ENCODE results near the gene FAIM2. TPM values are rescaled to one million over a fixed set of nuclear protein-coding genes. Genes with fewer than 3 reads are reported as not detected.

The FAIM2 gene
- total and polyA plus RNA-seq, 2 experiments from 2014 or later = 0.61 to 2.0 TPM

GRCh38 chr12:49948866-49949845 lies 45.5 kb upstream of the FAIM2 start:
- Mint-ChIP-seq H3K36me3 (ENCODE audit: low read depth) (no peaks in the 10 kb centered on the region), H3K27ac (no peak overlapping the region), H3K27me3 (ENCODE audit: insufficient read depth, low read depth, poor library complexity) (peaks cover 11% of the 10 kb centered on the region), H3K4me3 (no peak overlapping the region), H3K4me1 (peaks cover 26% of the 10 kb centered on the region), H3K9me3 (no peaks in the 10 kb centered on the region)
- ATAC-seq (no peak), DNase-seq (ENCODE audit: low spot score) (no peak)
- no peaks in the 10 kb centered on the region for H3K36me3 ChIP-seq (ENCODE audit: insufficient read depth)
- no peak overlapping the region for H3K27ac ChIP-seq (ENCODE audit: low read depth)
- H3K79me2 ChIP-seq (replicated peaks; ENCODE audit: insufficient read depth) = no peaks in the 10 kb centered on the region
- no peaks in the 10 kb centered on the region for H3K27me3 ChIP-seq (ENCODE audit: insufficient read depth)
- TF ChIP-seq, protein P1, sequence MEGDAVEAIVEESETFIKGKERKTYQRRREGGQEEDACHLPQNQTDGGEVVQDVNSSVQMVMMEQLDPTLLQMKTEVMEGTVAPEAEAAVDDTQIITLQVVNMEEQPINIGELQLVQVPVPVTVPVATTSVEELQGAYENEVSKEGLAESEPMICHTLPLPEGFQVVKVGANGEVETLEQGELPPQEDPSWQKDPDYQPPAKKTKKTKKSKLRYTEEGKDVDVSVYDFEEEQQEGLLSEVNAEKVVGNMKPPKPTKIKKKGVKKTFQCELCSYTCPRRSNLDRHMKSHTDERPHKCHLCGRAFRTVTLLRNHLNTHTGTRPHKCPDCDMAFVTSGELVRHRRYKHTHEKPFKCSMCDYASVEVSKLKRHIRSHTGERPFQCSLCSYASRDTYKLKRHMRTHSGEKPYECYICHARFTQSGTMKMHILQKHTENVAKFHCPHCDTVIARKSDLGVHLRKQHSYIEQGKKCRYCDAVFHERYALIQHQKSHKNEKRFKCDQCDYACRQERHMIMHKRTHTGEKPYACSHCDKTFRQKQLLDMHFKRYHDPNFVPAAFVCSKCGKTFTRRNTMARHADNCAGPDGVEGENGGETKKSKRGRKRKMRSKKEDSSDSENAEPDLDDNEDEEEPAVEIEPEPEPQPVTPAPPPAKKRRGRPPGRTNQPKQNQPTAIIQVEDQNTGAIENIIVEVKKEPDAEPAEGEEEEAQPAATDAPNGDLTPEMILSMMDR (conservative IDR thresholded peaks at IDR 0.05; ENCODE audit: low read depth in 2 of 2) = no peak
- TF ChIP-seq, protein P2, sequence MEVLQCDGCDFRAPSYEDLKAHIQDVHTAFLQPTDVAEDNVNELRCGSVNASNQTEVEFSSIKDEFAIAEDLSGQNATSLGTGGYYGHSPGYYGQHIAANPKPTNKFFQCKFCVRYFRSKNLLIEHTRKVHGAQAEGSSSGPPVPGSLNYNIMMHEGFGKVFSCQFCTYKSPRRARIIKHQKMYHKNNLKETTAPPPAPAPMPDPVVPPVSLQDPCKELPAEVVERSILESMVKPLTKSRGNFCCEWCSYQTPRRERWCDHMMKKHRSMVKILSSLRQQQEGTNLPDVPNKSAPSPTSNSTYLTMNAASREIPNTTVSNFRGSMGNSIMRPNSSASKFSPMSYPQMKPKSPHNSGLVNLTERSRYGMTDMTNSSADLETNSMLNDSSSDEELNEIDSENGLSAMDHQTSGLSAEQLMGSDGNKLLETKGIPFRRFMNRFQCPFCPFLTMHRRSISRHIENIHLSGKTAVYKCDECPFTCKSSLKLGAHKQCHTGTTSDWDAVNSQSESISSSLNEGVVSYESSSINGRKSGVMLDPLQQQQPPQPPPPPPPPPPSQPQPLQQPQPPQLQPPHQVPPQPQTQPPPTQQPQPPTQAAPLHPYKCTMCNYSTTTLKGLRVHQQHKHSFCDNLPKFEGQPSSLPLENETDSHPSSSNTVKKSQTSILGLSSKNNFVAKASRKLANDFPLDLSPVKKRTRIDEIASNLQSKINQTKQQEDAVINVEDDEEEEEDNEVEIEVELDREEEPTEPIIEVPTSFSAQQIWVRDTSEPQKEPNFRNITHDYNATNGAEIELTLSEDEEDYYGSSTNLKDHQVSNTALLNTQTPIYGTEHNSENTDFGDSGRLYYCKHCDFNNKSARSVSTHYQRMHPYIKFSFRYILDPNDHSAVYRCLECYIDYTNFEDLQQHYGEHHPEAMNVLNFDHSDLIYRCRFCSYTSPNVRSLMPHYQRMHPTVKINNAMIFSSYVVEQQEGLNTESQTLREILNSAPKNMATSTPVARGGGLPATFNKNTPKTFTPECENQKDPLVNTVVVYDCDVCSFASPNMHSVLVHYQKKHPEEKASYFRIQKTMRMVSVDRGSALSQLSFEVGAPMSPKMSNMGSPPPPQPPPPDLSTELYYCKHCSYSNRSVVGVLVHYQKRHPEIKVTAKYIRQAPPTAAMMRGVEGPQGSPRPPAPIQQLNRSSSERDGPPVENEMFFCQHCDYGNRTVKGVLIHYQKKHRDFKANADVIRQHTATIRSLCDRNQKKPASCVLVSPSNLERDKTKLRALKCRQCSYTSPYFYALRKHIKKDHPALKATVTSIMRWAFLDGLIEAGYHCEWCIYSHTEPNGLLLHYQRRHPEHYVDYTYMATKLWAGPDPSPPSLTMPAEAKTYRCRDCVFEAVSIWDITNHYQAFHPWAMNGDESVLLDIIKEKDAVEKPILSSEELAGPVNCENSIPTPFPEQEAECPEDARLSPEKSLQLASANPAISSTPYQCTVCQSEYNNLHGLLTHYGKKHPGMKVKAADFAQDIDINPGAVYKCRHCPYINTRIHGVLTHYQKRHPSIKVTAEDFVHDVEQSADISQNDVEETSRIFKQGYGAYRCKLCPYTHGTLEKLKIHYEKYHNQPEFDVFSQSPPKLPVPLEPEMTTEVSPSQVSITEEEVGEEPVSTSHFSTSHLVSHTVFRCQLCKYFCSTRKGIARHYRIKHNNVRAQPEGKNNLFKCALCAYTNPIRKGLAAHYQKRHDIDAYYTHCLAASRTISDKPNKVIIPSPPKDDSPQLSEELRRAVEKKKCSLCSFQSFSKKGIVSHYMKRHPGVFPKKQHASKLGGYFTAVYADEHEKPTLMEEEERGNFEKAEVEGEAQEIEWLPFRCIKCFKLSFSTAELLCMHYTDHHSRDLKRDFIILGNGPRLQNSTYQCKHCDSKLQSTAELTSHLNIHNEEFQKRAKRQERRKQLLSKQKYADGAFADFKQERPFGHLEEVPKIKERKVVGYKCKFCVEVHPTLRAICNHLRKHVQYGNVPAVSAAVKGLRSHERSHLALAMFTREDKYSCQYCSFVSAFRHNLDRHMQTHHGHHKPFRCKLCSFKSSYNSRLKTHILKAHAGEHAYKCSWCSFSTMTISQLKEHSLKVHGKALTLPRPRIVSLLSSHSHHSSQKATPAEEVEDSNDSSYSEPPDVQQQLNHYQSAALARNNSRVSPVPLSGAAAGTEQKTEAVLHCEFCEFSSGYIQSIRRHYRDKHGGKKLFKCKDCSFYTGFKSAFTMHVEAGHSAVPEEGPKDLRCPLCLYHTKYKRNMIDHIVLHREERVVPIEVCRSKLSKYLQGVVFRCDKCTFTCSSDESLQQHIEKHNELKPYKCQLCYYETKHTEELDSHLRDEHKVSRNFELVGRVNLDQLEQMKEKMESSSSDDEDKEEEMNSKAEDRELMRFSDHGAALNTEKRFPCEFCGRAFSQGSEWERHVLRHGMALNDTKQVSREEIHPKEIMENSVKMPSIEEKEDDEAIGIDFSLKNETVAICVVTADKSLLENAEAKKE (CRISPR knock-in tag; IDR thresholded peaks at IDR 0.05) = no peak
- no peak for TF ChIP-seq REST (IDR thresholded peaks at IDR 0.05; ENCODE audit: unreplicated experiment)
- TF ChIP-seq JUNB (IDR thresholded peaks at IDR 0.05; ENCODE audit: unreplicated experiment) = no peak
- H4K20me1 ChIP-seq (replicated peaks; ENCODE audit: insufficient read depth) = no peaks in the 10 kb centered on the region
- no peaks in the 10 kb centered on the region for H3K9me2 ChIP-seq (ENCODE audit: insufficient read depth)
- H3K4me2 ChIP-seq = no peak overlapping the region
- H2AFZ ChIP-seq = no peak overlapping the region; the same call in 1 of the 2 replicates
- peaks cover 26% of the 10 kb centered on the region for H3K4me1 ChIP-seq (ENCODE audit: insufficient read depth)
- no peak overlapping the region for H3K4me3 ChIP-seq
- H3F3A ChIP-seq (replicated peaks; ENCODE audit: low read depth) = no peaks in the 10 kb centered on the region

Data from GM23338 (cell line).